ENCODE results near the gene IFNA14. TPM values are rescaled to one million over a fixed set of nuclear protein-coding genes. Genes with fewer than 3 reads are reported as not detected.
"Not testable (repeated sequence)": the region's sequence is repeated elsewhere in the genome, so short reads cannot be mapped to it uniquely, and the experiment has no call there.

IFNA14 gene
- total RNA-seq, 1 experiment from 2014 or later, result not detected

- whole genome bisulfite sequencing (ENCODE audit: extremely low coverage, insufficient read length, low lambda C conversion rate), result no CpG with 5 or more reads among the region's 6 CpGs
- H2AK5ac ChIP-seq (ENCODE audit: insufficient read length, low read length); H4K8ac ChIP-seq (replicated peaks; ENCODE audit: insufficient read length, low read depth, low read length); H3K27me3 ChIP-seq (ENCODE audit: insufficient read depth, low read length); H3K4me2 ChIP-seq (ENCODE audit: insufficient read depth, insufficient read length, low read length); DNase-seq; H2BK12ac ChIP-seq (ENCODE audit: insufficient read length, low read depth, low read length); H3K18ac ChIP-seq (ENCODE audit: insufficient read length, low read depth, low read length); H3T11ph ChIP-seq (ENCODE audit: low read length); H3K23ac ChIP-seq (ENCODE audit: insufficient read length, low read depth, low read length); H2BK20ac ChIP-seq (ENCODE audit: low read depth, low read length, poor library complexity, severe bottlenecking); H3K4me3 Mint-ChIP-seq; H3K4ac ChIP-seq (ENCODE audit: low read depth, low read length); H2BK5ac ChIP-seq (ENCODE audit: insufficient read length, low read length); H3K4me1 Mint-ChIP-seq; H4K5ac ChIP-seq (ENCODE audit: insufficient read length, low read depth, low read length); H3K4me1 ChIP-seq (ENCODE audit: insufficient read depth, low read length); H3K9me3 ChIP-seq (ENCODE audit: control insufficient read depth, low read depth, low read length); H3K14ac ChIP-seq (ENCODE audit: insufficient read depth, low read length); H4K91ac ChIP-seq (ENCODE audit: insufficient read length, low read depth, low read length); H3K79me1 ChIP-seq (ENCODE audit: insufficient read depth, low read depth, low read length, poor library complexity, severe bottlenecking); H3K23me2 ChIP-seq (ENCODE audit: insufficient read length, low read depth, low read length, poor library complexity, severe bottlenecking); H3K56ac ChIP-seq (ENCODE audit: insufficient read length, low read depth, low read length); H2BK15ac ChIP-seq (ENCODE audit: low read depth, low read length); H3K36me3 Mint-ChIP-seq (ENCODE audit: insufficient read depth in 1 of 3, low read depth in 3 of 3); H2BK120ac ChIP-seq (ENCODE audit: low read depth, low read length, poor library complexity, severe bottlenecking); H4K20me1 ChIP-seq (ENCODE audit: control insufficient read depth, insufficient read depth, insufficient read length); H3K27ac Mint-ChIP-seq; H2AFZ ChIP-seq (ENCODE audit: low read length); H3K9ac ChIP-seq (ENCODE audit: extremely low read depth, insufficient read length, low read length); H3K9me3 Mint-ChIP-seq; H3K27ac ChIP-seq (ENCODE audit: insufficient read length, low read depth, low read length); H3K79me2 ChIP-seq (ENCODE audit: insufficient read depth, low read length): not testable (repeated sequence)
- peaks cover 13% of the 10 kb centered on the region for H3K27me3 Mint-ChIP-seq (ENCODE audit: low read depth)
- peak; percentile 75 for TF ChIP-seq CTCF (conservative IDR thresholded peaks at IDR 0.05)
These were observed 44.7 kb downstream of the IFNA14 start for GRCh38 chr9:21194867-21195776.

Other genes with a start within 250 kb of the IFNA14 start
- gene HACD4, start 208.4 kb downstream of the IFNA14 start, total RNA-seq (2021), result 0.59 and 0.63 TPM in 2 replicates
- not detected in 2 replicates for gene IFNB1, start 162.1 kb downstream of the IFNA14 start, total RNA-seq (2021)
- not detected in 2 replicates for gene IFNW1, start 98.2 kb downstream of the IFNA14 start, total RNA-seq (2021)
- not detected in 2 replicates for gene IFNA21, start 73.3 kb downstream of the IFNA14 start, total RNA-seq (2021)
- gene IFNA4, start 52.4 kb downstream of the IFNA14 start, total RNA-seq (2021), result not detected in 2 replicates
- not detected in 2 replicates for gene IFNA7, start 37.8 kb downstream of the IFNA14 start, total RNA-seq (2021)
- not detected in 2 replicates for gene IFNA10, start 32.9 kb downstream of the IFNA14 start, total RNA-seq (2021)
- not detected in 2 replicates for gene IFNA16, start 22.7 kb downstream of the IFNA14 start, total RNA-seq (2021)
- not detected in 2 replicates for gene IFNA17, start 11.8 kb downstream of the IFNA14 start, total RNA-seq (2021)
- gene IFNA5, start 65.3 kb upstream of the IFNA14 start, total RNA-seq (2021), result not detected in 2 replicates
- 17.4 and 18.2 TPM in 2 replicates for gene KLHL9, start 95.4 kb upstream of the IFNA14 start, total RNA-seq (2021)
- not detected in 2 replicates for gene IFNA6, start 110.9 kb upstream of the IFNA14 start, total RNA-seq (2021)
- not detected in 2 replicates for gene IFNA13, start 128.1 kb upstream of the IFNA14 start, total RNA-seq (2021)
- gene IFNA2, start 145.4 kb upstream of the IFNA14 start, total RNA-seq (2021), result not detected in 2 replicates
- gene IFNA8, start 169.1 kb upstream of the IFNA14 start, total RNA-seq (2021), result not detected in 2 replicates
- not detected in 2 replicates for gene IFNA1, start 200.4 kb upstream of the IFNA14 start, total RNA-seq (2021)
- gene IFNE, start 242.3 kb upstream of the IFNA14 start, total RNA-seq (2021), result not detected in 2 replicates